Brain microvascular endothelial cell (primary cell): Measurements from ENCODE around the gene MPP2.
"Not testable (repeated sequence)": the region's sequence is repeated elsewhere in the genome, so short reads cannot be mapped to it uniquely, and the experiment has no call there.

Experiments
- DNase-seq: peaks from one replicate; pipeline ENCODE4 v3.0.0-alpha.2; 2020
- H3K27ac ChIP-seq: fragments of 250-450 bp; sonication (Bioruptor Pico); 2 replicates; pipeline ENCODE4 v1.5.1; 2020; ENCODE audit warnings: mild to moderate bottlenecking, moderate library complexity
- H3K27me3 ChIP-seq: fragments of 250-450 bp; sonication (Bioruptor Pico); replicated peaks from 2 replicates; pipeline ENCODE4 v1.5.1; 2020; ENCODE audit warnings: mild to moderate bottlenecking
- H3K36me3 ChIP-seq: fragments of 250-450 bp; sonication (Bioruptor Pico); replicated peaks from 2 replicates; pipeline ENCODE4 v1.5.1; 2020; ENCODE audit warnings: mild to moderate bottlenecking
- H3K4me3 ChIP-seq: 2 replicates; pipeline ENCODE4 v1.5.1; 2011; ENCODE audit warnings: low read depth, mild to moderate bottlenecking, control low read depth, low read length, moderate library complexity
- in situ Hi-C: cut with HindIII; loops from 2 replicates; pipeline ENCODE4 v1.10.0; 2017; ENCODE audit warnings: low sequenced_read_pairs, low pct_ligation_motif_present
- TF ChIP-seq, protein P1 (sequence below): IDR thresholded peaks from 2 replicates; pipeline ENCODE4 v1.5.1; 2011; ENCODE audit warnings: low read depth, mild to moderate bottlenecking, moderate library complexity, low read length, control low read depth, inconsistent platforms; ENCODE audit errors: missing control alignments

The MPP2 gene

GRCh38 chr17:43897831-43898230 lies 9.5 kb downstream of the MPP2 start:
- Histone ChIP-seq H3K4me3 (no peak overlapping the region), H3K27ac (no peak overlapping the region), H3K36me3 (no peaks in the 10 kb centered on the region), H3K27me3 (no peaks in the 10 kb centered on the region)
- in situ Hi-C loops, result no loop called here
- no peak for DNase-seq
- TF ChIP-seq, protein P1, sequence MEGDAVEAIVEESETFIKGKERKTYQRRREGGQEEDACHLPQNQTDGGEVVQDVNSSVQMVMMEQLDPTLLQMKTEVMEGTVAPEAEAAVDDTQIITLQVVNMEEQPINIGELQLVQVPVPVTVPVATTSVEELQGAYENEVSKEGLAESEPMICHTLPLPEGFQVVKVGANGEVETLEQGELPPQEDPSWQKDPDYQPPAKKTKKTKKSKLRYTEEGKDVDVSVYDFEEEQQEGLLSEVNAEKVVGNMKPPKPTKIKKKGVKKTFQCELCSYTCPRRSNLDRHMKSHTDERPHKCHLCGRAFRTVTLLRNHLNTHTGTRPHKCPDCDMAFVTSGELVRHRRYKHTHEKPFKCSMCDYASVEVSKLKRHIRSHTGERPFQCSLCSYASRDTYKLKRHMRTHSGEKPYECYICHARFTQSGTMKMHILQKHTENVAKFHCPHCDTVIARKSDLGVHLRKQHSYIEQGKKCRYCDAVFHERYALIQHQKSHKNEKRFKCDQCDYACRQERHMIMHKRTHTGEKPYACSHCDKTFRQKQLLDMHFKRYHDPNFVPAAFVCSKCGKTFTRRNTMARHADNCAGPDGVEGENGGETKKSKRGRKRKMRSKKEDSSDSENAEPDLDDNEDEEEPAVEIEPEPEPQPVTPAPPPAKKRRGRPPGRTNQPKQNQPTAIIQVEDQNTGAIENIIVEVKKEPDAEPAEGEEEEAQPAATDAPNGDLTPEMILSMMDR, result no peak

DNA sequence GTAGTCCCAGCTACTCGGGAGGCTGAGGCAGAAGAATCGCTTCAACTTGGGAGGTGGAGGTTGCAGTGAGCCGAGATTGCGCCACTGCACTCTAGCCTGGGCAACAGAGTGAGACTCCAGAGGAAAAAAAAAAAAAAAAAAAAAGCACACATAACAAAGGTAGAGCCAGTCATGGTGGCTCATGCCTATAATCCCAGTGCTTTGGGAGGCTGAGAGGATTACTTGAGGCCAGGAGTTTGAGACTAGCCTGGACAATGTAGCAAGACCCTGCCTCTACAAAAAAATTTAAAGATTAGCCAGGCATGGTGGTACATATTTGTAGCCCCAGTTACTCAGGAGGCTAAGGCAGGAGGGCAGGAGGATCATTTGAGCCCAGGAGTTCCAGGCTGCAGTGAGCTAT lies 12.8 kb downstream of the MPP2 start:
- H3K27ac ChIP-seq, H3K36me3 ChIP-seq, DNase-seq, H3K4me3 ChIP-seq, H3K27me3 ChIP-seq, in situ Hi-C loops: not testable (repeated sequence)

DNA sequence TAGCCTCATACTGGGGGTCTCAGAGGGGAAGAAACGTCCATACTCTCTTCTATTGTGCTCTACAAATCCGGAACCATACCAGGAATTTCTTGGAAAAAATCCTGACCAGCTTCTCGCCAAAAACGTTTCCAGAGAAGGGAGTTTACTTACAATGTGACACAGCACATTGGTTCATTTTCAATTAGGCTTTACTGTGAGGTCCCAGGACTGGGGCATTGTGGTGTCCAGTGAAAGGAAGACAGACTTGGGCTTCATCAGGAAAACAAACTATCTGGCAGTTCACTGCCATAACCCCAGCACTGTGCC lies 14.7 kb downstream of the MPP2 start:
- Histone ChIP-seq H3K4me3 (no peak overlapping the region), H3K27ac (no peak overlapping the region), H3K27me3 (no peaks in the 10 kb centered on the region), H3K36me3 (no peaks in the 10 kb centered on the region)
- in situ Hi-C loops, result no loop called here
- TF ChIP-seq, protein P1, result no peak
- DNase-seq, result no peak

DNA sequence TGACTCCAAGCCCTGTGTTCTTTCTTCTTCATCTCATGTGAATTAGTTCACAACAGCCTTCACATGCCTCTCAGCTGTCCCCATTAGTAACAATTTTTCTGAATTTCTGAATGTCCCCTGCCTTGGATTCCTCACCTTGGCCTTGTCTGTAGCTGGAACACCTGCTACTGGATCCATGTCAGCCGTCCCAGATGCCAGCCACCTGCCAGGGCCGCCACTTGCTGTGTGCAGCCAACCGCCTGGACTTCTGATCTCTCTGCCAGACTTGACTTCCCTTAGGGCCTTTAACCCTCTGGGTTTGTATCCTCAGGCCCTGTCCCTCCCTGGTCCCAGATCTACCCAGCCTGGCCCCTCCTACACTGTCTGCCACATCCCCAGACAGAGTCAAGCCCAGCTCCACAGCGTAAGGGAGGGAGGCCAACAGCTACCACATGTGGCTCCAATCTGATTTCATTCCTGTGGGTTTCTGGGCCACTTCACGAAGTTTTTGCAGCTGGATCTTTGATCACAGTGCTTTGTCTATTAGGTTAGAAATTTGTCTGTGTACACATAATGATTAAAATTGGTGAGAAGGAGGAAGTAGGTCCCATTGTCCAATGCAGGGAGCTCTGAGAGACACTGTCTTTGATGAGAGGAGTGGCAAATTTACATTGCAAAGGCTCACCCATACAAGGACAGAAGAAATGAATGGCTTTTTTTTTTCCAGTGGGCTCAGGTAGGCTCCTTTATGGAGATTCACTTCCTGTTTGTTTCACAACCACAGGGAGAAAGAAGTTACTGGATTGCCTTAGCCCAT lies 15.3 kb downstream of the MPP2 start:
- TF ChIP-seq, protein P1, result no peak
- Histone ChIP-seq H3K27me3 (no peaks in the 10 kb centered on the region), H3K4me3 (no peak overlapping the region), H3K36me3 (no peaks in the 10 kb centered on the region), H3K27ac (no peak overlapping the region)
- DNase-seq, result no peak
- in situ Hi-C loops, result no loop called here

- TF ChIP-seq, protein P1, result no peak
- in situ Hi-C loops, result no loop called here
- H3K36me3 ChIP-seq, result no peaks in the 10 kb centered on the region
- H3K27me3 ChIP-seq, result no peaks in the 10 kb centered on the region
- no peak overlapping the region for H3K4me3 ChIP-seq
- DNase-seq, result no peak
- no peak overlapping the region for H3K27ac ChIP-seq
These were observed 17.1 kb downstream of the MPP2 start for GRCh38 chr17:43890240-43890639.

DNA sequence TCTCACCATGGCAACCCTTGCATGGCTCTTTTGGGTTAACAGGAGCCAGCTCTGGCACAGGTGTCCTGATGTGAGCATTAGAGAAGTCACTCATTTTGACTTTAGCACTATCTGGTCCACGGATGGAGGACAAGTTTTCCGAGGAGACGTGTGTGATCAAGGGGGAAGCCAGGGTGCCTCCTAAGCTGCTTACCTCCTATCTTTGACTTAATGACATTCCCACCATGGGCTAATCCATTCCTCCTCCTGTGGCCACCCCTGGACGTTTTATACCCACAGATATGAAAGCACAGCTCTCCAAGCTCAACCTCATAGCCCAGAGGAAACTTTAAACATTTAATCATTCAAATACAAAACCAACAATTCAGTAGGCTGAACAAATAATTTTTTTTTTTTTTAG lies 18.8 kb downstream of the MPP2 start:
- Histone ChIP-seq H3K4me3 (no peak overlapping the region), H3K36me3 (no peaks in the 10 kb centered on the region), H3K27ac (no peak overlapping the region), H3K27me3 (no peaks in the 10 kb centered on the region)
- TF ChIP-seq, protein P1, result no peak
- DNase-seq, result no peak
- in situ Hi-C loops, result no loop called here
